ENCODE results near the gene KDELR1. TPM values are rescaled to one million over a fixed set of nuclear protein-coding genes. Genes with fewer than 3 reads are reported as not detected.

Gene KDELR1
- total and polyA plus RNA-seq, 2 of the 13 experiments (the other 11 are each of a cell fraction or from before 2014, with no cell fraction given) = 134 to 185 TPM

DNA sequence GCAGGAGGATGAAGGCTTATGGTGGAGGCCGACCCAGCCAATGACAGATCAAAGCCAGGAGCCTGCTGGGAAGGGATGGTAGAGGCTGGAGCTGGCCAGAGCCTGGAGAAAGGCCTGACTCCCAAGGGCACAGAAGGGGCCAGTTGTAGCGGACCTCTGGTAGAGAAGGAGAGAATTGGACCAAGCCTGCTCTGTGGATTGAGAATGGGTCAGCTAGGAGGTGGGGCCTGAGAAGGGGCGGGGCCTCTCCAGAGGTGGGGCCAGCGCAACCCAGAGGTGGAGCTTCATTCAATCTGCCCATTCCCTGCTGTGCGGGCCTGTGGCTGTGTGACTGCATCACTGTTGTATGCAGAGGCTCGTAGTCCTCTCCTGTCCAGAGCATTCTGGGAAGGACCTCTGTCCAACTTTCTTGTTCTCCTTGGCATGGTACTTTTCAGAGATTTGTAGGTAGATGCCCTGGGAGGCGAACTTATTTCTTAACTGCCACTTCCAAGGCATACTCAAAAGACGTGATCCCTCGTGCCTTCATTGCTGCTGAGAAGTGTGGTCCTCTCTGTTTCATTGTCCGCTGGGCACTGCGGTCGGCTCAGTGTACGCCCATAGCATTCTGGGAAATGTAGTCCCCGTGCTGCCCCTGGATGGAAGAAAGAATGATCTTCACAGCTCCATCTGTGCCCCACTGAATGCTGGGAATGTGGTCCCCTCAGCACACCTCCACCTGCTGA lies 8.8 kb upstream of the KDELR1 start:
- Histone ChIP-seq H3K4me2 (ENCODE audit: low read depth, low read length) (peak overlapping the region; percentile 91), H3K4me3 (replicated peaks in 1 of 3; ENCODE audit: insufficient read depth in 1 of 3, low read depth in 2 of 3, low read length in 3 of 3) (peak overlapping the region; percentile 5 to 61 (median 41); a peak in 5 of 6 replicates), H3K9me3 (ENCODE audit: low read length) (no peaks in the 10 kb centered on the region), H3K36me3 (replicated peaks in 1 of 2; ENCODE audit: control insufficient read depth in 1 of 2, insufficient read depth in 2 of 2, low read length in 2 of 2) (no peaks in the 10 kb centered on the region), H3K79me2 (ENCODE audit: insufficient read depth, low read length) (no peaks in the 10 kb centered on the region), H2AFZ (ENCODE audit: low read length) (peak overlapping the region; percentile 98), H3K27ac (ENCODE audit: extremely low read length, insufficient read depth, low read length) (peak overlapping the region; percentile 31), H3K27me3 (ENCODE audit: control insufficient read depth in 1 of 2, insufficient read depth in 2 of 2, low read length in 2 of 2) (peaks cover 1 to 27% of the 10 kb centered on the region in 2 experiments; a peak in 4 of 5 replicates), H3K4me1 (ENCODE audit: insufficient read depth, low read length) (peaks cover 47% of the 10 kb centered on the region), H3K9ac (ENCODE audit: insufficient read depth, low read depth, low read length) (peak overlapping the region; percentile 50), H4K20me1 (ENCODE audit: insufficient read depth, low read length) (no peaks in the 10 kb centered on the region)
- 13% methylated on average over 12 of the region's 14 CpGs for WGBS (ENCODE audit: low lambda C conversion rate)
- POLR2A ChIA-PET = interaction anchor here (0.5 to 1.4 kb wide), 6 partner anchors 9 to 46 kb away, joined by 3 to 8 read pairs (median 4); partner anchors contain the start of genes KDELR1, SYNGR4 and TMEM143
- CTCF ChIA-PET (ENCODE audit: low intra/inter-chr PET ratio, low total read pairs) = no interaction called here
- in situ Hi-C loops (cut with HindIII; ENCODE audit: extremely low pct_ligation_motif_present, low pct_unique_long_range_greater_than_20kb) = no loop called here
- no TSS peak for BruUV-seq (replicated peaks)
- ATAC-seq (peak; percentile 79), DNase-seq (ENCODE audit: low spot score) (peak; percentile 50), FAIRE-seq (peak; percentile 82)
- intact Hi-C loops (cut with micrococcal nuclease; ENCODE audit: unreplicated experiment) = no loop called here
- TF ChIP-seq NFE2L2 (IDR thresholded peaks at IDR 0.05; ENCODE audit: low read length) = no peak
- TF ChIP-seq ZFP62 (CRISPR knock-in tag; IDR thresholded peaks at IDR 0.05) = no peak
- no peak for TF ChIP-seq NCOR1 (IDR thresholded peaks at IDR 0.05; ENCODE audit: borderline replicate concordance, low read length)
- TF ChIP-seq ZNF160 (CRISPR knock-in tag; IDR thresholded peaks at IDR 0.05) = no peak
- TF ChIP-seq MNT (IDR thresholded peaks at IDR 0.05) = no peak
- TF ChIP-seq, protein P1, sequence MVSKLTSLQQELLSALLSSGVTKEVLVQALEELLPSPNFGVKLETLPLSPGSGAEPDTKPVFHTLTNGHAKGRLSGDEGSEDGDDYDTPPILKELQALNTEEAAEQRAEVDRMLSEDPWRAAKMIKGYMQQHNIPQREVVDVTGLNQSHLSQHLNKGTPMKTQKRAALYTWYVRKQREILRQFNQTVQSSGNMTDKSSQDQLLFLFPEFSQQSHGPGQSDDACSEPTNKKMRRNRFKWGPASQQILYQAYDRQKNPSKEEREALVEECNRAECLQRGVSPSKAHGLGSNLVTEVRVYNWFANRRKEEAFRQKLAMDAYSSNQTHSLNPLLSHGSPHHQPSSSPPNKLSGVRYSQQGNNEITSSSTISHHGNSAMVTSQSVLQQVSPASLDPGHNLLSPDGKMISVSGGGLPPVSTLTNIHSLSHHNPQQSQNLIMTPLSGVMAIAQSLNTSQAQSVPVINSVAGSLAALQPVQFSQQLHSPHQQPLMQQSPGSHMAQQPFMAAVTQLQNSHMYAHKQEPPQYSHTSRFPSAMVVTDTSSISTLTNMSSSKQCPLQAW (CRISPR knock-in tag; IDR thresholded peaks at IDR 0.05) = peak; percentile 33; the same call in 1 of the 2 replicates
- no peak for TF ChIP-seq ZNF790 (CRISPR knock-in tag; IDR thresholded peaks at IDR 0.05; ENCODE audit: borderline replicate concordance)
- TF ChIP-seq JARID2 (CRISPR knock-in tag; IDR thresholded peaks at IDR 0.05; ENCODE audit: insufficient replicate concordance) = no peak
- no peak for TF ChIP-seq ZNF30 (CRISPR knock-in tag; IDR thresholded peaks at IDR 0.05)
- no peak for TF ChIP-seq ZNF451 (CRISPR knock-in tag; IDR thresholded peaks at IDR 0.05)
- TF ChIP-seq ZNF274 (CRISPR knock-in tag; IDR thresholded peaks at IDR 0.05) = 0 out of 2 replicates have a peak, but pooled peaks have one; percentile 8
- no peak for TF ChIP-seq ELF1 (CRISPR knock-in tag; IDR thresholded peaks at IDR 0.05)
- TF ChIP-seq NFE2L1 (CRISPR knock-in tag; IDR thresholded peaks at IDR 0.05; ENCODE audit: borderline replicate concordance) = no peak
- TF ChIP-seq ZNF772 (CRISPR knock-in tag; IDR thresholded peaks at IDR 0.05) = no peak
- TF ChIP-seq HNRNPH1 (optimal IDR thresholded peaks at IDR 0.05; ENCODE audit: low read depth, low read length) = no peak
- no peak for TF ChIP-seq ZFP41 (CRISPR knock-in tag; IDR thresholded peaks at IDR 0.05; ENCODE audit: borderline replicate concordance)
- TF ChIP-seq, protein P2, sequence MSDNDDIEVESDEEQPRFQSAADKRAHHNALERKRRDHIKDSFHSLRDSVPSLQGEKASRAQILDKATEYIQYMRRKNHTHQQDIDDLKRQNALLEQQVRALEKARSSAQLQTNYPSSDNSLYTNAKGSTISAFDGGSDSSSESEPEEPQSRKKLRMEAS (IDR thresholded peaks at IDR 0.05) = 0 out of 2 replicates have a peak, but pooled peaks have one; percentile 53
- 0 out of 4 replicates have a peak, but pooled peaks of 1 of the 2 experiments have one; percentile 19 for TF ChIP-seq KLF16 (CRISPR knock-in tag; IDR thresholded peaks at IDR 0.05)
- TF ChIP-seq HOXA5 (CRISPR knock-in tag; IDR thresholded peaks at IDR 0.05) = no peak
- TF ChIP-seq ZNF83 (CRISPR knock-in tag; IDR thresholded peaks at IDR 0.05; ENCODE audit: borderline replicate concordance) = no peak
- no peak for TF ChIP-seq ZKSCAN5 (CRISPR knock-in tag; IDR thresholded peaks at IDR 0.05)
- peak; percentile 35; the same call in 1 of the 2 replicates for TF ChIP-seq MED1 (CRISPR knock-in tag; IDR thresholded peaks at IDR 0.05)
- TF ChIP-seq GPN1 (CRISPR knock-in tag; IDR thresholded peaks at IDR 0.05; ENCODE audit: borderline replicate concordance) = no peak

Measured in HepG2 (cell line).